OCI-LY7 (cell line): ENCODE measurements around the gene PPM1J.

Source experiments
- EZH2phosphoT487 ChIP-seq: fragments of 200-600 bp; sonication (generic); IDR thresholded peaks from 2 replicates; pipeline ENCODE4 v1.6.1; 2018; ENCODE audit warnings: low read depth, borderline replicate concordance, mild to moderate bottlenecking, mixed run types, antibody characterized with exemption, low read length, moderate library complexity, mixed read lengths
- TF ChIP-seq, protein P1 (sequence below): fragments of 200-600 bp; sonication (generic); conservative IDR thresholded peaks from 2 replicates; pipeline ENCODE4 v1.5.1; 2014; ENCODE audit warnings: mild to moderate bottlenecking, antibody characterized with exemption, low read length, moderate library complexity, mixed read lengths

DNA sequence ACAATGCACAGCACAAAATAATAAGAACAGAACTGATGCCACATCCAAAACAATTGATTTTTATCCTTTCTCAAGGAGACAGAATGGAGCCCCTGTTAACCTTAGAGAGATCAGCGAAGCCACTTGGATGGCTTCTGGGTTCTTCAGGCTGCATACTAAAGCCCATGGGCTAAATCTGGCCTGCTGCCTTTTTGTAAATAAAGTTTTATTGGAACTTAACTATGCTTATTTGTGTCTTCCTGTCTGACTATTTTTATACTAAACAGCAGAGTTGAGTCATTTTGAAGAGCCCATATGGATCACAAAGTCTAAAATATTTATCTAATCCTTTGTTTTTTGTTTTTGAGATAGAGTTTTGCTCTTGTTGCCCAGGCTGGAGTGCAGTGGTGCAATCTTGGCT is 16.3 kb upstream of the PPM1J start:
- TF ChIP-seq, protein P1, sequence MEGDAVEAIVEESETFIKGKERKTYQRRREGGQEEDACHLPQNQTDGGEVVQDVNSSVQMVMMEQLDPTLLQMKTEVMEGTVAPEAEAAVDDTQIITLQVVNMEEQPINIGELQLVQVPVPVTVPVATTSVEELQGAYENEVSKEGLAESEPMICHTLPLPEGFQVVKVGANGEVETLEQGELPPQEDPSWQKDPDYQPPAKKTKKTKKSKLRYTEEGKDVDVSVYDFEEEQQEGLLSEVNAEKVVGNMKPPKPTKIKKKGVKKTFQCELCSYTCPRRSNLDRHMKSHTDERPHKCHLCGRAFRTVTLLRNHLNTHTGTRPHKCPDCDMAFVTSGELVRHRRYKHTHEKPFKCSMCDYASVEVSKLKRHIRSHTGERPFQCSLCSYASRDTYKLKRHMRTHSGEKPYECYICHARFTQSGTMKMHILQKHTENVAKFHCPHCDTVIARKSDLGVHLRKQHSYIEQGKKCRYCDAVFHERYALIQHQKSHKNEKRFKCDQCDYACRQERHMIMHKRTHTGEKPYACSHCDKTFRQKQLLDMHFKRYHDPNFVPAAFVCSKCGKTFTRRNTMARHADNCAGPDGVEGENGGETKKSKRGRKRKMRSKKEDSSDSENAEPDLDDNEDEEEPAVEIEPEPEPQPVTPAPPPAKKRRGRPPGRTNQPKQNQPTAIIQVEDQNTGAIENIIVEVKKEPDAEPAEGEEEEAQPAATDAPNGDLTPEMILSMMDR: no peak
- no peak for TF ChIP-seq EZH2phosphoT487
